SIG-M5 treated with dmso at 0.1 percent for 504 hours (cell line): ENCODE results near the gene SENP7.
"Not testable (repeated sequence)": the region's sequence is repeated elsewhere in the genome, so short reads cannot be mapped to it uniquely, and the experiment has no call there.

Experiments
- DNase-seq: peaks from one replicate; lab custom pipeline; 2025; ENCODE audit not compliant: unreplicated experiment; lab: John Stamatoyannopoulos, UW

SENP7 gene, protein sequence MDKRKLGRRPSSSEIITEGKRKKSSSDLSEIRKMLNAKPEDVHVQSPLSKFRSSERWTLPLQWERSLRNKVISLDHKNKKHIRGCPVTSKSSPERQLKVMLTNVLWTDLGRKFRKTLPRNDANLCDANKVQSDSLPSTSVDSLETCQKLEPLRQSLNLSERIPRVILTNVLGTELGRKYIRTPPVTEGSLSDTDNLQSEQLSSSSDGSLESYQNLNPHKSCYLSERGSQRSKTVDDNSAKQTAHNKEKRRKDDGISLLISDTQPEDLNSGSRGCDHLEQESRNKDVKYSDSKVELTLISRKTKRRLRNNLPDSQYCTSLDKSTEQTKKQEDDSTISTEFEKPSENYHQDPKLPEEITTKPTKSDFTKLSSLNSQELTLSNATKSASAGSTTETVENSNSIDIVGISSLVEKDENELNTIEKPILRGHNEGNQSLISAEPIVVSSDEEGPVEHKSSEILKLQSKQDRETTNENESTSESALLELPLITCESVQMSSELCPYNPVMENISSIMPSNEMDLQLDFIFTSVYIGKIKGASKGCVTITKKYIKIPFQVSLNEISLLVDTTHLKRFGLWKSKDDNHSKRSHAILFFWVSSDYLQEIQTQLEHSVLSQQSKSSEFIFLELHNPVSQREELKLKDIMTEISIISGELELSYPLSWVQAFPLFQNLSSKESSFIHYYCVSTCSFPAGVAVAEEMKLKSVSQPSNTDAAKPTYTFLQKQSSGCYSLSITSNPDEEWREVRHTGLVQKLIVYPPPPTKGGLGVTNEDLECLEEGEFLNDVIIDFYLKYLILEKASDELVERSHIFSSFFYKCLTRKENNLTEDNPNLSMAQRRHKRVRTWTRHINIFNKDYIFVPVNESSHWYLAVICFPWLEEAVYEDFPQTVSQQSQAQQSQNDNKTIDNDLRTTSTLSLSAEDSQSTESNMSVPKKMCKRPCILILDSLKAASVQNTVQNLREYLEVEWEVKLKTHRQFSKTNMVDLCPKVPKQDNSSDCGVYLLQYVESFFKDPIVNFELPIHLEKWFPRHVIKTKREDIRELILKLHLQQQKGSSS

DNA sequence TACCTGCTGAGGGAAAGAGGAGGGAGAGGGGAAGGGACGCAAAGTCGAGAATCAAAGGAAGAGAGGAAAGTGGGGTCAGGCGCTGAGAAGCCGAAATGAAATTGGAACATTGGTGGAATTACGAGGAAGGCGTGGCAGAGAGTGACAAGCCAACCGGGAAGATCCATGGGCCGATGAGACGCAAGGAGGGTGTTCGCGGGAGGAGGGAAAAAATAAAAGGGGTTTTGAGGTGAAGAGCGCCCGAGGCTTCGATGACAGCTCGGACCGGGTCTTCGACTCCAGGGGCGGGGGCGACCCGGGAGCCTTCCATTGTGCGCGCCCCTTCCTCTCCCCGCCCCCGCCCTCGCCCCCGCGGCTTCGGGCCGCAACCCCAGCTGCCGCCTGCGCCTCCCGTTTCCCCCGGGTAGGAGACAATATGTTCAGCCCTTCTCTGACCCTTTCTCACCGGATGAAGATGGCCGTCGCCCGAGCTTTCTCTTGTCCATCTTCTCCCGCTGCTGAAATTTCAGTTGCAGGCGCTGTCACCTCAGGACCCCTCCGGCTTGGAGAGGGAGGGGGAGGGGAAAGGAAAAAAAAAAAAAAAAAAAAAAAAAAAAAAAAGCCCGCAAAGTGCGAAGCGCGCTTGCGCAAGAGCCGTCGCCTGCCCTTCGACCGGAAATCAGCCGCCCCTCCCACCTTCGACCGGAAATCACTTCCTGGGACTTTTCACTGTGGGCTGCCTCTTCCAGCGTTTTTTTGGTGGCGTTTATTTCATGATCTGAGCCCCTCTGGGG, at the start of gene SENP7:
Gene SENP7, minus strand, starts transcription at position 567 of the 773 bp plus-strand sequence. Its CDS starts 82 bp downstream, at position 485.
- peak; percentile 70 for DNase-seq

DNA sequence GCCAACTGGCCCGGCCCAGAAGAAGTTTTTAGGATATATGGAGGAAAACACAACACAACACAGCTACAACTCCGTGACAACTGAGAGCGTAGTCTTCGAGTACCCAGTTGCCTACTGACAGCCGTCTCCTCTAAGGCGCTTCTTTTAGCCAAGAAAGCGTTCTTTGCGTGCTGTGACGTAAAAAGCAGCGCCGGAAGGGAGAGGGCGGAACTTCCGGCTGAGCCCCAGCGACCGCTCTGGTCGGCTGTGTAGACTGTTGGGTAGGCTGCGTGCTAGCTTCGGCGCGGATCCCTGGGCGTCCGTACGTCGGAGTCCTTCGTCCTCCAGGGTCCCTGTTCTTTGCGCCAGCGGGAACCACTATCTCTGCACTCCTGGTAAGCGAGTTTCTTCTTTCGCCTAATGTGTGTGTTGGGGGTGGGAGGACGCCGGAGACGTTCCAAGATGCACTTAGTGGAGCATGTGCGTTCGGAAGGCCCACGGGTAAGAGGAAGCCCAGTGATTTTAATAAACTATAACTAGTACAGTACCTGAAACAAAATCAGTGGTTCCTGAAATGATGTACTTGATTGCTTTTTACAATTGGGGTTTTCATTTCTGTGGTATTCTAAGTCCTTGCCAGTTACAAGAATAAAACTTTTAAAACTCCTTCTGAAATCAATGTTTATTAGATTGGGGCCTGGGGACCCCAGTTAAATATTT, 48.8 kb upstream of the SENP7 start, which contains the start of gene TRMT10C:
Gene TRMT10C, plus strand, starts transcription at position 239 of the 699 bp plus-strand sequence. CDS start 2,914 bp downstream, outside the sequence.
- DNase-seq = peak; percentile 94

DNA sequence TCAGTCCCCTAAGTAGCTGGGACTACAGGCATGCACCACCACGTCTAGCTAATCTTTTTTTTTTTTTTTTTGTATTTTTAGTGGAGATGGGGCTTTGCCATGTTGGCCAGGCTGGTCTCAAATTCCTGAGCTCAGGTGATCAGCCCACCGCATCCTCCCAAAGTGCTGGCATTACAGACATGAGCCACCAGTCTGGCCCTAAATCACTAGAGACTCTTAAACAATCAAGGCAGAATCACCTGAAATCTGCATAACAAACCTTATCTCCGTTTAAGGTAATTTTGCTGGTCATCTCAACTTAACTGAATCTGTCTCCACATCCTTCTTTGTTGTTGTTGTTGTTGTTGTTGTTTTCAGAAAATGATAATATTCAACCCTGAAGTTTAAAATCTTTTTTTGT, 43.1 kb upstream of the SENP7 start:
- no peak for DNase-seq

DNA sequence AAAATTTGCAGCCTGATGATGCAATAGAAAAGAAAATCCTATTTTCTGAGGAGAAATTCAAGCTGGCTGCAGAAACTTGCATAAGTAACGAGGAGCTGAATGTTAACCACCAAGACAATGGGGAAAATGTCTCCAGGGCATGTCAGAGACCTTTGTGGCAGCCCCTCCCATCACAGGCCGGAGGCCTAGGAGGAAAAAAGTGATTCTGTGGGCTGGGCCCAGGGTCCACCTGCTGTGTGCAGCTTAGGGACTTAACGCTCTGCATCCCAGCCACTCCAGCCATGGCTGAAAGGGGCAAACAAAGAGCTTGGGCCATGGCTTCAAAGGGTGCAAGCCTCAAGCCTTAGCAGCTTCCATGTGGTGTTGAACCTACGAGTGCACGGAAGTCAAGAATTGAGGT, 40.4 kb upstream of the SENP7 start:
- DNase-seq = not testable (repeated sequence)

DNA sequence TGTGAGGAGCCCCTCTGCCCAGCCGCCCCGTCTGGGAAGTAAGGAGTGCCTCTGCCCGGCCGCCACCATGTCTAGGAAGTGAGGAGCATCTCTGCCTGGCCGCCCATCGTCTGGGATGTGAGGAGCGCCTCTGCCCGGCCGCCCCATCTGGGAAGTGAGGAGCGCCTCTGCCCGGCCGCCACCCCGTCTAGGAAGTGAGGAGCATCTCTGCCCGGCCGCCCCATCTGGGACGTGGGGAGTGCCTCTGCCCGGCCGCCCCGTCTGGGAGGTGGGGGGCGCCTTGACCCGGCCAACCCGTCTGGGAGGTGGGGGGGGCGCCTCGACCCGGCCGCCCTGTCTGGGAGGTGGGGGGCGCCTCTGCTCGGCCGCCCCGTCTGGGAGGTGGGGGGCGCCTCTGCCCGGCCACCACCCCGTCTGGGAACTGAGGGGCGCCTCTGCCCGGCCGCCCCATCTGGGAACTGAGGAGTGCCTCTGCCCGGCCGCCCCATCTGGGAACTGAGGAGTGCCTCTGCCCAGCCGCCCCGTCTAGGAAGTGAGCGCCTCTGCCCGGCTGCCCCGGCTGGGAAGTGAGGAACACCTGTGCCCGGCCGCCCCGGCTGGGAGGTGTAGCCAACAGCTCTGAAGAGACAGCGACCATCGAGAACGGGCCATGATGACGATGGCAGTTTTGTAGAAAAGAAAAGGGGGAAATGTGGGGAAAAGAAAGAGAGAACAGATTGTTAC, 38.5 kb upstream of the SENP7 start:
- not testable (repeated sequence) for DNase-seq

DNA sequence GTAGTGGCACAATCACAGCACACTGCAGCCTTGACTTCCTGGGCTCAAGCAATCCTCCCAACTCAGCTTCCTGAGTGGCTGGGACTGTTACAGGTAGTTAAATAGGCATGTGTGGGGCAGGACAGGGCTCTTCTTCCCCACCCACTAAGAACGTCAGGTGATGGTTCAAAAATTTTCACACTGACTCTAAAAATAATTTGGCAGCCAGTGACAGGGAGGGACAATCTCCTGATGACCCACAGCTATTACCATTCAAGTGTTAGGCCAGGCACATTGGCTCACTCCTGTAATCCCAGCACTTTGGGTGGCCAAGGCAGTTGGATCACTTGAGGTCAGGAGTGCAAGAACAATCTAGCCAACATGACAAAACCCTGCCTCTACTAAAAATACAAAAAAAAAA, 36.5 kb upstream of the SENP7 start:
- DNase-seq = no peak

DNA sequence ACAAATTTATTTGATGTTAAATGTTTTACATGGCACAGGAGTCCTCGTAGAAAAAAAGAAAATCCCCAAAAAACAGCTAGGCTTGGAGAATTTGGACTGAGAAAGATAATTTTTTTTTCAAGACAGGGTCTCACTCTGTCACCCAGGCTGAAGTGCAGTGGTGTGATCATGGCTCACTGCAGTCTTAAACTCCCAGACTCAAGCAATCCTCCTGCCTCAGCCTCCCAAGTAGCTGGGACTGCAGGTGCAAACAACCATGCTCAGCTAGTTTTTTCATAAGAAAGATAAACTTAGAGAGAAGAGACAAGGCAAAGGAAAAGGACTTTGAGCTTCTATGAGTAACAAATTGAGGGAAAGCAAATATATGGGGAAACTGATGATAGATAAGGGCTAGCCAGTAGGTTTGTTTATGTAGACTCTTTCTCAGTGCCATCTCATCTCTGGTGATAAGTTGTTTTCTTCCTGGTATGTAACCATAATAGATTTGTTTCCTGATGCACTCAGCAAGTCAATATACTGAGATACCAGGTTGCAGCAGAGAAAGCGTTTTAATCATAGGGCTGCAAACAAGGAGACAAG, 35.6 kb upstream of the SENP7 start:
- no peak for DNase-seq

DNA sequence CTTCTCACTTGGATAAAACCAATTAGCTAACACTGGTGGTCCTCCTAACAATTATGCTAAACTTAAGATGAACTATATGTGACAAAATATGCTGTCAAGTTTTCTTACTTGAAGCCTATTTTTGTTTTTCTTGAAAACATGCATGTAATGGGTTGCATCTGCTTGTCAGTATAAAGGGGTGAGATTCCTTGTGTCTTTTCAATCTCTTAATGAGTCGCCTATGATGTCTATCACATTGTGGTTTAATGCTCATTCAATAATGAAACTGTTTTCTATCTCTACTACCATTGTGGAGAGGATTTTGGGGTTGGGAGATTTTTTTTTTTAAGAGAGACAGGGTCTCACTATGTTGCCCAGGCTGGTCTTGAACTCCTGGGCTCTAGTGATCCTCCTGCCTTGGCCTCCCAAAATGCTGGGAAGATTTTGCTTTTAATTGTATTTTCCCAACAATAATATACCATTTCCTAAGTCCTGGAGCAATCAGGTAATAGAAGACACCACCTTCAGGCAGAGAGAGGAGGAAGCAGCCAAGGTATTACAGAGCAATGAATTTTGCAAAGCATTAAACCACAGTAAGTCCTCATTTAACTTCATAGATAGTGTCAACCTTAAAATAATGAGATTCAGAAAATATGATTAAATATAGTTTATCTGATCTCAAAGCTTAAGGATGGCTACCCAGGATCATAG, 31.3 kb upstream of the SENP7 start:
- no peak for DNase-seq

DNA sequence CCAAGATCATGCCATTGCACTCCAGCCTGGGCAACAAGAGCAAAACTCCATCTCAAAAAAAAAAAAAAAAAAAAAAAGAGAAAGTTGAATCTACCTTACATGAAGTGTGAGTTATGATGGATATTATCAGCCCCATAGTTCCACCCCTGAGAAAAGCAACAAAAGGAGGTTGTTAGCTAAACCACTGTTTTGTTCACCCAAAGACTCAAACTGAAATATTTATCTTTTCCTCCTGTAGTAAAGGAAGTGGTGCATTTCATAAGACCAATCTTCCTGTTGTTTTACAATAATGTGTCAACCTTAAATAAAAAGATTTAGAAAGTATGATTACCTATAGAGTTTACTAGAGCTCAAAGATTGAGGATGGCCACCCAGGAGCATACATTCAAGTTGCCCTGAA, 29.9 kb upstream of the SENP7 start:
- DNase-seq = no peak

DNA sequence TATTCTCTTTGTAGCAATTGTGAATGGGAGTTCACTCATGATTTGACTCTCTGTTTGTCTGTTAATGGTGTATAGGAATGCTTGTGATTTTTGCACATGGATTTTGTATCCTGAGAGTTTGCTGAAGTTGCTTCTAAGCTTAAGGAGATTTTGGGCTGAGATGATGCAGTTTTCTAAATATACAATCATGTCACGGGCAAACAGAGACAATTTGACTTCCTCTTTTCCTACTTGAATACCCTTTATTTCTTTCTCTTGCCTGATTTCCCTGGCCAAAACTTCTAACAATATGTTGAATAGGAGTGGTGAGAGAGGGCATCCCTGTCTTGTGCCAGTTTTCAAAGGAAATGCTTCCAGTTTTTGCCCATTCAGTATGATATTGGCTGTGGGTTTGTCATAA, 23.9 kb upstream of the SENP7 start:
- not testable (repeated sequence) for DNase-seq

DNA sequence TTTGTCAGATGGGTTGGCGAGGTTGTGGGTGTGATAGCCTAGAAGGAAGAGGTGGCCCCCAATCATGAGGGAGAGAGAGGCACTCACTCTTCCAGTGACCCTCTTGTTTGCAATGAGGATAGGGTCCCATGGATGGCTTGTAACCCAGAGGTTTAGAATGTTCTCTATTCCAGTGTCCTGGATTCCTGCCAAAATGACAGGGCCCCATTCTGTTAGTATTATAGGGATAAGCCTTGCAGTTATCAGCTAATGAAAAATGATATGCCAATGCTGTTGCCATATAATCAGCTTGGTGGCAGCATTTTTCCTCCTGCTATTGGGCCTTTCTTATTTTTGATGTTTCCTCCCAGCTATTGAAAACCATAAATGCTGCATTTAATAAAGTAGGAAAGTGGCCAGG, 23.3 kb upstream of the SENP7 start:
- DNase-seq = no peak

DNA sequence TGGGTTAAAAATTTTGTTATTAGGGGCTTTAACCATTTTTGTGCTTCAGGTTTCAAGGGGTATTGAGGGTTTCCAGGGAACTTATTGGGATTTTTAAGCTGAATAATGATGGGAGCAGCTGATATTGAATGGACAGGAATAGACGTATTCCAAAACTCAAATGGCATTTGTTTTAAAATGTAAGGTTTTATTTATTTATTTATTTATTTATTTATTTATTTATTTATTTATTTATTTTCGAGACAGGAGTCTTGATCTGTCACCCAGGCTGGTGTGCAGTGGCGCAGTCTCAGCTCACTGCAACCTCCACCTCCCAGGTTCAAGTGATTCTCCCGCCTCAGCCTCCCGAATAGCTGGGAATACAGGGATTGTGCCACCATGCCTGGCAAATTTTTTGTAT, 22.2 kb upstream of the SENP7 start:
- no peak for DNase-seq

DNA sequence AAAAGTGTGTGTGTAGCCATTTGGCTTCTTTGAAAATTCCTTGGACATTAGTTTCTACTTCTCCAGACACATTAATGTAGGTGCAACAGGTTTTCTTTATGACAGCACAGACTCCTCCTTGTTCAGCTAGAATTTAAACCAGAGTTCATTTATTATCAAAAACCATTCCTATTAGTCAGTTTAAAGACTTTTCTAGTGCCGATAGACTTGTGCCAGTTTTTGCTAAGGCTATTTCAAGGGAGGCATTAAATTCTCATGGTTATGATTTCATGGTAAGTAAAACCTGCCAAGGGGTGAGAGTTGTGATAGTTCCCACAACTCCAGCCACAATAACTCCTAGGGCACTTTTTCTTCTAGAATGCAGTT, 20.6 kb upstream of the SENP7 start:
- no peak for DNase-seq

DNA sequence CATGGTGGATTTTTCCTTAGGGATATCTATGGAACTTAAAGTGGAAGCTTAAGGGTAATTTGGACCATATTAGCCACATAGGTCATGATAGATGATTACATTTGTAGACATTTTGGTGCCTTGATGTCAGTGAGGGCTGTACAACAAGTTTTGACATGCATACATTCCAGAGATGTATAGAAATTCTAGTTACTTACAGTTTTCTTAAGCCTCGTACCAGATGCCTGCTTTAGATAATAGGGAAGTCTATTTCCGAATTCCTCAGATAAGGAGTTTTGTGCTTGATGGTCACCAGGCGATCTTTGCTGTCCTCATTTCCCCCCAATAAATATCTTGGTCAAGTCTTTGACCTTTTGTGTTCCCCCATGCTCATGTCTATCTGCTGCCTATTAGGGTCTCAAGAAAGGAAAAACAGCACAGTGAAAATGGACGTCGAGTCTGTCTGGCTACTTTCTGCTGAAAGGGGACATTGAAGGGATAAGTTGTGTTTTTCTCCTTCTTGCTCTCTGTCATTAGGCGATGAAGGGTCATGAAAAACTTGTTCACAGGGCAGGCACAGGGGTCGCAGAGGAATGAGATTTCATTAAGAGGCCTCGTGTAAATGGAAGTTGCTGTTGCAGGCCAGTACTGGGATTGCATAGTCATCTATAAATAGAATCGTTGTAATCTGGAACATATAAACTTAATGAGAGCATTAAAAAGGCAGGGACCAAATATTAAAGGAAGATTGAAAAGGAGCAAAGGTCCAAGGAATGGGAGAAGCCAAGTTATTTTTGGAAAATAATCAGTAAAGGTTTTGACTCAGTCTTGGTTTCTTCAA, 20.0 kb upstream of the SENP7 start:
- DNase-seq = no peak

DNA sequence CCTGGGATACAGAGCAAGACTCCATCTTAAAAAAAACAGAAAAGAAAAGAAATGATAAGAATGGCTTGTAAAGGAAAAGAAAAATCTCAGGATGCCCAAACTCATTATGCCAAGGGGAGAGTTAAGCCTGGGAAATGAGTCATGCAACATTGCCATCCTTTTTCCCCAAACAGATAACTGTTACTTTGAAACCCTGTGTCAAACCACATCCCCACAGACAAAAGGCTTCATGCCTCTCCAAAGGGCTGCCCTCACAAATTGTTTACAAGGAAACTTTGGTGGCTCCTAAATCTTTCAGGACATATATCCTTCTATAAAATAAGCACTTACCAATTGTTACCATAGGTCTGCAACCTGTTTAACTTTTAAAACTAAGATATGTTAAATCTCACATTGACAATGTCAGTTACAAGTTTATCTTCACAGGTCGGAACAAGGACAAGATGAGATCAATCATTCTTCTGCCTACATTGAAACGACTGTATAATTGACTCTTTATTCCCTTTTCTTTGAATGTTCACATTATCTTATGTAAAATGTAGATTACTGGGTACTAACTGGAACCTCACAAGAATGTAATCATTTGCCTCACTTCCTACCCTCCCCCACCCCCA, 18.6 kb upstream of the SENP7 start:
- no peak for DNase-seq

DNA sequence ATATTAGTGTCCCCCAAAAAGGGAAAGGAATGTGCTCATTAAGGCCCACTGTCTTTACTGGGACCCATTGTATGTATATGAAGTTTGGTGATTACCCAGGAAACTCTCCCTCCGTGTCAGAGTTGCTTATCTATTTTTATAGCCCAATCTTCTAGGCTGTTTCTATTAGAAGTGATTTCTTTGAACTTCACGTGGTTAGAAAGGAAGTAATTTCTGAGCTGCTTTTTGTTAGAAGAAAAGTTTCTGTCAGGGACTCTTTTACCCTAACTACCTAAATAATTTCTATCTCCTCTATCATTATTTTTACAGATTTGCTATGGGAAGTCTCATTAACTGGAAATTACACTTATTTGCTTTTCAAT, 17.7 kb upstream of the SENP7 start:
- DNase-seq = no peak
